ENCODE results near the gene SPTLC1.
"Not testable (repeated sequence)": the region's sequence is repeated elsewhere in the genome, so short reads cannot be mapped to it uniquely, and the experiment has no call there.

GRCh38 chr9:92103601-92104000, 11.6 kb downstream of the SPTLC1 start:
- TF ChIP-seq FOXM1 (IDR thresholded peaks at IDR 0.05; ENCODE audit: borderline replicate concordance); BHLHE40 (IDR thresholded peaks at IDR 0.05; ENCODE audit: borderline replicate concordance); LEF1 (IDR thresholded peaks at IDR 0.05; ENCODE audit: borderline replicate concordance); NFRKB (IDR thresholded peaks at IDR 0.05); HDGF (IDR thresholded peaks at IDR 0.05; ENCODE audit: borderline replicate concordance); FOXK2 (IDR thresholded peaks at IDR 0.05); PKNOX1 (IDR thresholded peaks at IDR 0.05); FOXA1 (IDR thresholded peaks at IDR 0.05): not testable (repeated sequence)
